Measurements from ENCODE around the gene UBR4.

UBR4 gene

GRCh38 chr1:19133360-19133759 lies 76.7 kb downstream of the UBR4 start:
- no peak for TF ChIP-seq Cebpa-rat (IDR thresholded peaks at IDR 0.05)
- no peaks in the 10 kb centered on the region for H3K4me1 ChIP-seq
- H3K36me3 ChIP-seq = peaks cover 88% of the 10 kb centered on the region
- H4K20me1 ChIP-seq = no peaks in the 10 kb centered on the region
- H3K27me3 ChIP-seq = no peaks in the 10 kb centered on the region
- H3K27ac ChIP-seq = no peak overlapping the region
- H3K4me2 ChIP-seq = no peak overlapping the region
- H3K9ac ChIP-seq = no peak overlapping the region
- H3K9me3 ChIP-seq = peaks cover 15% of the 10 kb centered on the region
- no peak overlapping the region for H3K4me3 ChIP-seq

DNA sequence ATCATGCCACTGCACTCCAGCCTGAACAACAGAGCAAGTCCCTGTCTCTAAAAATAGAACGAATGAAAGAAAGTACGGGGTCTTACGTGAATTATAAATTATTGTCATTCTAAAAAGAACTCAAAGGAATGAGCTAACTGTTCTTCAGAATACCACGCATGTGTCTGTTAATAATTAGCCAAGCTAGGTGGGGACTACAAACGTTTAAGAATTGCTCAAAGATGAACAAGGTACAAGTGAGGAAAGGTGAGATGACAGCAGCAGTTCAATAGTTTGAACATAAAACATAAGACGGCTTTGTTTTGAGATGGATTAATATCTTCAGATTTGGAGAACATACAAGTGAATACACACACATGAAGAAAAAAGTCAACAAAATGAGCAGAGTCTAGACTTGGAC lies 79.6 kb downstream of the UBR4 start:
- Histone ChIP-seq H3K9ac (no peak overlapping the region), H3K9me3 (peaks cover 15% of the 10 kb centered on the region), H3K4me1 (peaks cover 18% of the 10 kb centered on the region), H3K4me3 (no peak overlapping the region), H3K27ac (no peak overlapping the region), H3K27me3 (no peaks in the 10 kb centered on the region), H3K4me2 (no peak overlapping the region), H4K20me1 (no peaks in the 10 kb centered on the region), H3K36me3 (peaks cover 89% of the 10 kb centered on the region)
- TF ChIP-seq Cebpa-rat (IDR thresholded peaks at IDR 0.05) = no peak

DNA sequence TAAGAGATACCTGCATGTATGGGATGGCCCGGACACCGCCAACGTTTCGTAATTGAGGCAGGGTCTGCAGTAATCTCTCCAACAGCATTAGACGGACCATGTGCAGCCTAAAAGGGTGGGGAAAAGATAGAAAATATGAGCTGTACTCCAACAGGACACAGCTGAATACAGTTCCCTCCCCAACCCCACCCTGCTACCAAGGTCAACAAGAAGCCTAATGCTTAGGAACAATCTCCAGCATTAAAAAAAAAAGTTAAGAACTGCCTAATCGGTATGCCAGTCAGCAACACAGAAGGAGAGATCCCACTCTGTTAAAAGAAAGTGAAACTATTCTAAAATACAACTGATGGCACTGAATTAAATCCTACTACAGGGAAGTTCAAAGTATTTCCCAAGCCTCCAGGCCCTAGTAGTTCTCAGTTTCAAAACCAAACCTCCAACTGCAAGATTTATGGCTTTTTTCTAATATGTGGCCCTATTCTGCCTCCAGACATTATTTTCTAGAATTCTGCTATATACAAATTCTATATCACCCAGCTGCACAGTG lies 81.0 kb downstream of the UBR4 start:
- TF ChIP-seq Cebpa-rat (IDR thresholded peaks at IDR 0.05) = no peak
- Histone ChIP-seq H3K4me2 (no peak overlapping the region), H3K4me1 (peaks cover 33% of the 10 kb centered on the region), H3K4me3 (no peak overlapping the region), H3K36me3 (peaks cover 89% of the 10 kb centered on the region), H3K9ac (no peak overlapping the region), H3K27me3 (no peaks in the 10 kb centered on the region), H3K9me3 (peaks cover 8% of the 10 kb centered on the region), H3K27ac (no peak overlapping the region), H4K20me1 (no peaks in the 10 kb centered on the region)

DNA sequence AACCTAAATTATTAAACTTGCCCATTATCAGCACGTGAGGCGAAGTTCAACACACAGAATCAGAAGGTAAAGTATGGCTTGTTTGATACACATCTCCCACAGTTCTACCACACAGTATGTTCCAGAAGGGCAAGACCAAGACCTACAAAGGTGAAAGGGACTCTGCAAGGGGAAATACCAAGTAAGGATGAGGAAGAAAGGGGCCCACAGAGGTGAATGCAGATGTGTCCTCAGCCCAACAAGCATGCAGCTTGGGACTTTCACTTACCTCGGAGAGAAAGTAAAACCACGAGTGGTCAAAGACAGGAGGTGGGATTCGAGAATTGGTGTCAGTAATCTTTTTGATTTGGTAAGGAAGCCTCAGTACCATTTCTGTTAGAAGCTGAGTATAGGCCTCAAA lies 85.8 kb downstream of the UBR4 start:
- Histone ChIP-seq H3K9me3 (no peaks in the 10 kb centered on the region), H3K4me1 (peaks cover 55% of the 10 kb centered on the region), H3K36me3 (peaks cover 94% of the 10 kb centered on the region), H3K4me2 (peak overlapping the region; percentile 84), H3K27ac (peak overlapping the region; percentile 88), H3K4me3 (peak overlapping the region; percentile 8; the same call in 1 of the 2 replicates), H3K9ac (peak overlapping the region; percentile 72), H3K27me3 (no peaks in the 10 kb centered on the region), H4K20me1 (no peaks in the 10 kb centered on the region)
- no peak for TF ChIP-seq Cebpa-rat (IDR thresholded peaks at IDR 0.05)

GRCh38 chr1:19123837-19124236 lies 86.2 kb downstream of the UBR4 start:
- peaks cover 94% of the 10 kb centered on the region for H3K36me3 ChIP-seq
- peak overlapping the region; percentile 88 for H3K27ac ChIP-seq
- H3K27me3 ChIP-seq = no peaks in the 10 kb centered on the region
- peaks cover 55% of the 10 kb centered on the region for H3K4me1 ChIP-seq
- no peak for TF ChIP-seq Cebpa-rat (IDR thresholded peaks at IDR 0.05)
- no peaks in the 10 kb centered on the region for H3K9me3 ChIP-seq
- no peaks in the 10 kb centered on the region for H4K20me1 ChIP-seq
- peak overlapping the region; percentile 84 for H3K4me2 ChIP-seq
- 0 out of 2 replicates have a peak overlapping the region, but pooled peaks have one; percentile 13 for H3K4me3 ChIP-seq
- peak overlapping the region; percentile 72 for H3K9ac ChIP-seq

GRCh38 chr1:19122668-19123067 lies 87.4 kb downstream of the UBR4 start:
- peaks cover 92% of the 10 kb centered on the region for H3K36me3 ChIP-seq
- H3K4me2 ChIP-seq = peak overlapping the region; percentile 84
- H4K20me1 ChIP-seq = no peaks in the 10 kb centered on the region
- no peaks in the 10 kb centered on the region for H3K9me3 ChIP-seq
- no peaks in the 10 kb centered on the region for H3K27me3 ChIP-seq
- H3K4me1 ChIP-seq = peaks cover 55% of the 10 kb centered on the region
- TF ChIP-seq Cebpa-rat (IDR thresholded peaks at IDR 0.05) = no peak
- H3K4me3 ChIP-seq = no peak overlapping the region
- H3K9ac ChIP-seq = peak overlapping the region; percentile 72; the same call in 1 of the 2 replicates
- peak overlapping the region; percentile 88 for H3K27ac ChIP-seq

GRCh38 chr1:19121192-19121591 lies 88.9 kb downstream of the UBR4 start:
- H3K27me3 ChIP-seq = no peaks in the 10 kb centered on the region
- H3K9me3 ChIP-seq = no peaks in the 10 kb centered on the region
- peak overlapping the region; percentile 35; the same call in 1 of the 2 replicates for H3K27ac ChIP-seq
- no peaks in the 10 kb centered on the region for H4K20me1 ChIP-seq
- no peak overlapping the region for H3K4me2 ChIP-seq
- H3K36me3 ChIP-seq = peaks cover 92% of the 10 kb centered on the region
- H3K9ac ChIP-seq = no peak overlapping the region
- no peak overlapping the region for H3K4me3 ChIP-seq
- H3K4me1 ChIP-seq = peaks cover 44% of the 10 kb centered on the region
- TF ChIP-seq Cebpa-rat (IDR thresholded peaks at IDR 0.05) = no peak

- H3K27ac ChIP-seq = peak overlapping the region; percentile 35; the same call in 1 of the 2 replicates
- H3K4me1 ChIP-seq = peaks cover 32% of the 10 kb centered on the region
- peaks cover 1% of the 10 kb centered on the region; the same call in 1 of the 2 replicates for H4K20me1 ChIP-seq
- no peak overlapping the region for H3K4me3 ChIP-seq
- H3K36me3 ChIP-seq = peaks cover 92% of the 10 kb centered on the region
- no peak for TF ChIP-seq Cebpa-rat (IDR thresholded peaks at IDR 0.05)
- no peaks in the 10 kb centered on the region for H3K9me3 ChIP-seq
- no peak overlapping the region for H3K4me2 ChIP-seq
- no peak overlapping the region for H3K9ac ChIP-seq
- no peaks in the 10 kb centered on the region for H3K27me3 ChIP-seq
Observed at GRCh38 chr1:19120070-19120469, 90.0 kb downstream of the UBR4 start.

GRCh38 chr1:19115082-19115808 lies 94.8 kb downstream of the UBR4 start:
- Histone ChIP-seq H3K4me3 (no peak overlapping the region), H3K27me3 (no peaks in the 10 kb centered on the region), H3K4me2 (no peak overlapping the region), H3K27ac (no peak overlapping the region), H3K36me3 (peaks cover 99% of the 10 kb centered on the region), H3K9me3 (no peaks in the 10 kb centered on the region), H4K20me1 (peaks cover 24% of the 10 kb centered on the region; the same call in 1 of the 2 replicates), H3K4me1 (no peaks in the 10 kb centered on the region), H3K9ac (no peak overlapping the region)
- TF ChIP-seq Cebpa-rat (IDR thresholded peaks at IDR 0.05) = no peak

DNA sequence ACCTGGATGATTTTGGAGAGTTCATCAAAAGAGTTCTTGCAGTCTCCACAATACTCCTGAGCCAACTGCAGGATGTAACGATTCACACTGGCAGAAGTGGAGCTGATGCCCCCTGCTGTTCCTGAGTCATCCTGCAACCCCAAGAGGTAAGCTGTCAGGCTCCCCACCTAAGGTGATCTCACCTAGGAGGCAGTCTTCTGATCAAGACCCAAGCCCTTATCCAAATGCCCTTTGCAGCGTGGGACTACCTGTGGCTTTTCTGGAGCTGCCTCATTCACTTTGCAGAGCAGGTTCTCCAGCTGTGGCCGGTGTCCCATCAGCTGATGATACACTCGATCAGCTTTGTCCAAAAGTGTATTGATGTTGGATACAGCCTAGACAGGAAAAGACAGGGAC lies 96.4 kb downstream of the UBR4 start:
- H3K4me1 ChIP-seq = no peaks in the 10 kb centered on the region
- peaks cover 99% of the 10 kb centered on the region for H3K36me3 ChIP-seq
- no peak overlapping the region for H3K9ac ChIP-seq
- H3K4me2 ChIP-seq = no peak overlapping the region
- H3K27me3 ChIP-seq = no peaks in the 10 kb centered on the region
- H3K9me3 ChIP-seq = no peaks in the 10 kb centered on the region
- TF ChIP-seq Cebpa-rat (IDR thresholded peaks at IDR 0.05) = no peak
- H3K27ac ChIP-seq = no peak overlapping the region
- no peak overlapping the region for H3K4me3 ChIP-seq
- H4K20me1 ChIP-seq = peaks cover 32% of the 10 kb centered on the region

All from BLaER1 (cell line).